ENCODE measurements around the gene NFKB2. TPM values are rescaled to one million over a fixed set of nuclear protein-coding genes. Genes with fewer than 3 reads are reported as not detected.

NFKB2 gene
- polyA plus RNA-seq, 1 donor from 2014 or later: 0.30 TPM

DNA sequence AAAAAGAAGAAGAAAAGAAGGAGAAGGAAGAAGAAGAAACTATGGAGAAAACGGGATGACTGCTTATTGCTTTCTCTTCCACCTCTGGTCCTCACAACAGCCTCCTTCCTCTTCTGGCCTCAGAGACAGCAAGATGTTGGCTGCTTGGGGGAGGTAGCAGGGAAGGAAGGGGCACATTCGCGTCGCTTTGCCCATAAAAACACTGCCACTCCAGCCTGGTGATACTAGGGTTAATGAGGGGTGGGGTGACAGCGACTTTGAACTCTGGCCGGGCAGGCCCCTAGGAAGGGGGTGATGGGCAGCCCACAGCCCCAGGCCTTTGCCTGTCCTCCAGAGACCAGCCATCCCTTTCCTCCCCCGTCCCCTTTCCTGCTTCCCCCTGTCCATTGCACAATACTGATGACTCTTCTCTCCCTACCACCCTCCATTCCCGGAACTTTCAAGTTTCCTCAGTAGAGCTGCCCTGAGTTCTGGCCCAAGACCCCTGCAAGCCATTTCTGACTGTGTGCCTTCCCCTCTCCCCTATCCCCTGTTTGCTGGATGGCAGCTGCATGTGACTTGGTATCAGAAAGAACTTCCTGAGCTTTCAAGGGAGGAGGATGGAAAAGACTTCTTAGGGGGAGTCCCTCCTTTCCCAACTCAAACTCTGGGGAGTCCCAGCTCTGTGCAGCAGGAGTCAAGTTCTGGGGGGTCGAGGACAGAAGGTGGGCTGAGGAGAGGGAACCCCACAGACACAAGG lies 39.1 kb downstream of the NFKB2 start:
- H3K27me3 ChIP-seq (ENCODE audit: insufficient read depth, low read depth, low read length): peaks cover 10% of the 10 kb centered on the region
- H2AFZ ChIP-seq (ENCODE audit: low read depth, low read length): no peak overlapping the region

DNA sequence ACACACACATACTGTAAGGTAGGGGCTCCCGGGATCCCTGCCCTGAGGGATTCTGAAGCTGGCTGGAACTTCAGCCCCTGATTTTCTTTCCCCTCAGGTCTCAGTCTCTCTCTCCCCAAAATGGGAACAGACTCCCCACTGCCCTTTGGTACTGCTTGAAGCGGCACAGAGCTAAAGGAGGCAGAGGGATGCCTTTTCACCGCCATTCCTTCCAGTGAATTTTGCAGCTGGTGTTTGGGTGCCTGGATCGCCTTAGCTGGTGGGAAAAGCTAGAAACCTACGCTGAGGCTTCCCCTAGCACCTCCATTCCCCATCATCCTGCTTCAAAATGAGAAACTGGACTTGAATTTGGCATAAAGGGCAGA lies 39.6 kb downstream of the NFKB2 start:
- H3K9me2 ChIP-seq (ENCODE audit: insufficient read depth, low read length): no peaks in the 10 kb centered on the region
- H3K27ac ChIP-seq (ENCODE audit: low read length): no peak overlapping the region
- no peak overlapping the region for H3K4me3 ChIP-seq (ENCODE audit: low read length)
- TF ChIP-seq, protein P1, sequence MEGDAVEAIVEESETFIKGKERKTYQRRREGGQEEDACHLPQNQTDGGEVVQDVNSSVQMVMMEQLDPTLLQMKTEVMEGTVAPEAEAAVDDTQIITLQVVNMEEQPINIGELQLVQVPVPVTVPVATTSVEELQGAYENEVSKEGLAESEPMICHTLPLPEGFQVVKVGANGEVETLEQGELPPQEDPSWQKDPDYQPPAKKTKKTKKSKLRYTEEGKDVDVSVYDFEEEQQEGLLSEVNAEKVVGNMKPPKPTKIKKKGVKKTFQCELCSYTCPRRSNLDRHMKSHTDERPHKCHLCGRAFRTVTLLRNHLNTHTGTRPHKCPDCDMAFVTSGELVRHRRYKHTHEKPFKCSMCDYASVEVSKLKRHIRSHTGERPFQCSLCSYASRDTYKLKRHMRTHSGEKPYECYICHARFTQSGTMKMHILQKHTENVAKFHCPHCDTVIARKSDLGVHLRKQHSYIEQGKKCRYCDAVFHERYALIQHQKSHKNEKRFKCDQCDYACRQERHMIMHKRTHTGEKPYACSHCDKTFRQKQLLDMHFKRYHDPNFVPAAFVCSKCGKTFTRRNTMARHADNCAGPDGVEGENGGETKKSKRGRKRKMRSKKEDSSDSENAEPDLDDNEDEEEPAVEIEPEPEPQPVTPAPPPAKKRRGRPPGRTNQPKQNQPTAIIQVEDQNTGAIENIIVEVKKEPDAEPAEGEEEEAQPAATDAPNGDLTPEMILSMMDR (IDR thresholded peaks at IDR 0.05; ENCODE audit: poor library complexity, severe bottlenecking): no peak
- TF ChIP-seq EP300 (conservative IDR thresholded peaks at IDR 0.05; ENCODE audit: poor library complexity, severe bottlenecking) (no peak), RAD21 (conservative IDR thresholded peaks at IDR 0.05) (no peak), TAF1 (IDR thresholded peaks at IDR 0.05; ENCODE audit: low read depth) (no peak)
- H3K9me3 ChIP-seq (ENCODE audit: low read length): no peaks in the 10 kb centered on the region
- no peaks in the 10 kb centered on the region for H4K20me1 ChIP-seq (ENCODE audit: insufficient read depth)
- peaks cover 10% of the 10 kb centered on the region for H3K27me3 ChIP-seq (ENCODE audit: insufficient read depth, low read depth, low read length)
- H3K36me3 ChIP-seq (ENCODE audit: insufficient read depth, low read length): no peaks in the 10 kb centered on the region
- H3K4me2 ChIP-seq (ENCODE audit: low read length): no peak overlapping the region
- no peaks in the 10 kb centered on the region for H3F3A ChIP-seq (ENCODE audit: insufficient read depth, low read length, poor library complexity, severe bottlenecking)
- peaks cover 10% of the 10 kb centered on the region for H3K79me2 ChIP-seq (replicated peaks; ENCODE audit: insufficient read depth, low read length)
- no peak overlapping the region for H2AFZ ChIP-seq (ENCODE audit: low read depth, low read length)
- no peak overlapping the region for H3K9ac ChIP-seq (ENCODE audit: low read length)

More for the DNA sequence above, 39.1 kb downstream of the NFKB2 start:
- H3K79me2 ChIP-seq (replicated peaks; ENCODE audit: insufficient read depth, low read length): peaks cover 10% of the 10 kb centered on the region
- no peak overlapping the region for H3K4me3 ChIP-seq (ENCODE audit: low read length)
- H3F3A ChIP-seq (ENCODE audit: insufficient read depth, low read length, poor library complexity, severe bottlenecking): no peaks in the 10 kb centered on the region
- no peaks in the 10 kb centered on the region for H3K36me3 ChIP-seq (ENCODE audit: insufficient read depth, low read length)
- H3K27ac ChIP-seq (ENCODE audit: low read length): no peak overlapping the region
- H3K9me3 ChIP-seq (ENCODE audit: low read length): no peaks in the 10 kb centered on the region
- H3K4me2 ChIP-seq (ENCODE audit: low read length): no peak overlapping the region
- no peak overlapping the region for H3K9ac ChIP-seq (ENCODE audit: low read length)
- no peaks in the 10 kb centered on the region for H4K20me1 ChIP-seq (ENCODE audit: insufficient read depth)
- no peaks in the 10 kb centered on the region for H3K9me2 ChIP-seq (ENCODE audit: insufficient read depth, low read length)
- no peak for TF ChIP-seq MXI1 (conservative IDR thresholded peaks at IDR 0.05; ENCODE audit: poor library complexity, severe bottlenecking)
- TF ChIP-seq EZH2 (IDR thresholded peaks at IDR 0.05; ENCODE audit: borderline replicate concordance, insufficient read depth, low read length, poor library complexity, severe bottlenecking): no peak
- TF ChIP-seq TAF1 (IDR thresholded peaks at IDR 0.05; ENCODE audit: low read depth): no peak
- no peak for TF ChIP-seq POLR2AphosphoS5 (IDR thresholded peaks at IDR 0.05)
- TF ChIP-seq, protein P1 (IDR thresholded peaks at IDR 0.05; ENCODE audit: poor library complexity, severe bottlenecking): no peak
- no peak for TF ChIP-seq RAD21 (conservative IDR thresholded peaks at IDR 0.05)
- no peak for TF ChIP-seq EP300 (conservative IDR thresholded peaks at IDR 0.05; ENCODE audit: poor library complexity, severe bottlenecking)
- TF ChIP-seq SMC3 (conservative IDR thresholded peaks at IDR 0.05; ENCODE audit: poor library complexity): no peak
